Measurements from ENCODE around the gene PAQR5. TPM values are rescaled to one million over a fixed set of nuclear protein-coding genes. Genes with fewer than 3 reads are reported as not detected.

PAQR5 gene
- total RNA-seq, 3 donors from 2014 or later = 0.96 to 2.6 (median 2.0) TPM

DNA sequence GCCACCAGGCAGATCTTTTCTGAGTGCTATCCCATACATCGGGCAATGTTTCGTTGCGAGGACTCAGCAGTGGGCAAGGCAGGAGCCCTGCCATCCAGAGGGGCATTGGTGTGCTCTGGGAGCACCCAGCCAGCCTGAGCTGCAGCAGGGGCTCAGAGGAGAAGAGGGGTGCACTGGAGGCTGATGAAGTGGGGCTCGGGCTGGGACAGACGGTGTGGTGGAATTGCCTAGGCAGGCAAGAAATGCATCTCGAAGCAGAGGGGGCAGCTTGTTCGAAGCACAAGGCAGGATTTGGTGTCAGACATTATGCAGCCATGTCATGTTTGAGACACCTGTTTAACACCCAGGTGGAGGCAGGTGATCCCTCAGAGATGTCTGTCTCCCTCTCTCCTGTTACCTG lies 19.3 kb downstream of the PAQR5 start:
- Histone ChIP-seq H3K27ac (no peak overlapping the region), H3K36me3 (no peaks in the 10 kb centered on the region)

DNA sequence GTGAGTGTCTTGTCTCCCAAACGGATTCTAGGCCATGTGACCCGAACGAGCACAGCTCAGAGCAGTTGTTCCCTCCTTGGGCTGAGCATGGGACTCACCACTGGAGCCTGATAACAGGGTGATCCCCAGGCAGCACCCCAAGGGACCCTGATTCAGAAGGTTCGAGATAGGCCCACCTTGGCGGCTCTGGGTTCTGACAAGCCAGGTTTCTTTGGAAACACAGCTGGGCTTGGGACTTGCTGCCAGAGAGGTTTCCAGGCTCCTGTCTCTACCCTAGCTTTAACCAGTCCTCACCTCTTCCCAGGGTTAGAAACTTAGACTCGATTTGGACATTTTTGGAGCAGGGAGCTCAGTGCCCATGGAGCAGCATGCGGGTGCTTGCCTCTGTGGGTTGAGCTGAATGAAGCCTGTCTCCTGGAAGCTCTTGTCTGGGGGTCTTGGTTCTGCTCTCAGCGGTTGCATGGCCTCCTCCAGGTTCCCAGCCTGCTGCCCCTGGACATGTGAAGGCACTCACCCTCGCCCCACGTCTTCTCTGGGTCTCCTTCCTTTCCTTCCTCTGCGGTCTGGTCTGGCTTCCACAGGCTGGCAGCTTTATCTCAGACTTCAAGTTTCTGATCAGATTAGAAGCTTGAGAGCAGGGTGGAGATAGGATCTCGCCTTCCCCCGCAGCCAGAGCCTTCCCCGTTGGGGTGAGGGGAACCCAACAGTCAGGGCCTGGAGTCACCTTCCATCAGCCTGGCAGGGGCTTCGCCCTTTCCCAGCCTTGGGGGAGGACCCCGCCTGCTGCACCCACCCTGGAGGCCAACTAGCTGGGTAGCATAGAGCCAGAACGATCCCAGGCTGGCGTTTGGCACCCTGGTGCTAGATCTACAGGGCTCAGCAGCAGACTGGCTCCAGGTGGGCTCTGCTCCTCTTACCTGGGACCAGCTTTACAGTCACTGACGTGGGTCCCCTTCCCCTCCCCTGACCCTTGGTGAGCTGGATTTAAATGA lies 21.0 kb downstream of the PAQR5 start:
- H3K27ac ChIP-seq = no peak overlapping the region
- TF ChIP-seq POLR2A (IDR thresholded peaks at IDR 0.05) (no peak), POLR2AphosphoS5 (IDR thresholded peaks at IDR 0.05) (no peak)
- TF ChIP-seq, protein P1, sequence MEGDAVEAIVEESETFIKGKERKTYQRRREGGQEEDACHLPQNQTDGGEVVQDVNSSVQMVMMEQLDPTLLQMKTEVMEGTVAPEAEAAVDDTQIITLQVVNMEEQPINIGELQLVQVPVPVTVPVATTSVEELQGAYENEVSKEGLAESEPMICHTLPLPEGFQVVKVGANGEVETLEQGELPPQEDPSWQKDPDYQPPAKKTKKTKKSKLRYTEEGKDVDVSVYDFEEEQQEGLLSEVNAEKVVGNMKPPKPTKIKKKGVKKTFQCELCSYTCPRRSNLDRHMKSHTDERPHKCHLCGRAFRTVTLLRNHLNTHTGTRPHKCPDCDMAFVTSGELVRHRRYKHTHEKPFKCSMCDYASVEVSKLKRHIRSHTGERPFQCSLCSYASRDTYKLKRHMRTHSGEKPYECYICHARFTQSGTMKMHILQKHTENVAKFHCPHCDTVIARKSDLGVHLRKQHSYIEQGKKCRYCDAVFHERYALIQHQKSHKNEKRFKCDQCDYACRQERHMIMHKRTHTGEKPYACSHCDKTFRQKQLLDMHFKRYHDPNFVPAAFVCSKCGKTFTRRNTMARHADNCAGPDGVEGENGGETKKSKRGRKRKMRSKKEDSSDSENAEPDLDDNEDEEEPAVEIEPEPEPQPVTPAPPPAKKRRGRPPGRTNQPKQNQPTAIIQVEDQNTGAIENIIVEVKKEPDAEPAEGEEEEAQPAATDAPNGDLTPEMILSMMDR (IDR thresholded peaks at IDR 0.05) = no peak
- H3K4me1 ChIP-seq = no peaks in the 10 kb centered on the region
- no peak for DNase-seq (ENCODE audit: low spot score in 2 of 2)
- no peak overlapping the region for H3K4me3 ChIP-seq
- no peaks in the 10 kb centered on the region for H3K27me3 ChIP-seq
- H3K9me3 ChIP-seq = no peaks in the 10 kb centered on the region
- no peaks in the 10 kb centered on the region for H3K36me3 ChIP-seq
- intact Hi-C loops (cut with DNase I; ENCODE audit: low total_unique reads) = loop anchor here (5.0 kb wide), 1 partner anchor 793 kb away; no protein-coding TSS in a partner anchor

More for the DNA sequence above, 19.3 kb downstream of the PAQR5 start:
- no peak for DNase-seq (ENCODE audit: low spot score in 2 of 2)
- intact Hi-C loops (cut with DNase I; ENCODE audit: low total_unique reads) = loop anchor here (5.0 kb wide), 1 partner anchor 794 kb away; no protein-coding TSS in a partner anchor
- H3K4me3 ChIP-seq = no peak overlapping the region
- no peaks in the 10 kb centered on the region for H3K4me1 ChIP-seq
- no peaks in the 10 kb centered on the region for H3K9me3 ChIP-seq
- no peak for TF ChIP-seq POLR2AphosphoS5 (IDR thresholded peaks at IDR 0.05)
- TF ChIP-seq, protein P1 (IDR thresholded peaks at IDR 0.05) = no peak
- no peak for TF ChIP-seq POLR2A (IDR thresholded peaks at IDR 0.05)
- H3K27me3 ChIP-seq = no peaks in the 10 kb centered on the region

DNA sequence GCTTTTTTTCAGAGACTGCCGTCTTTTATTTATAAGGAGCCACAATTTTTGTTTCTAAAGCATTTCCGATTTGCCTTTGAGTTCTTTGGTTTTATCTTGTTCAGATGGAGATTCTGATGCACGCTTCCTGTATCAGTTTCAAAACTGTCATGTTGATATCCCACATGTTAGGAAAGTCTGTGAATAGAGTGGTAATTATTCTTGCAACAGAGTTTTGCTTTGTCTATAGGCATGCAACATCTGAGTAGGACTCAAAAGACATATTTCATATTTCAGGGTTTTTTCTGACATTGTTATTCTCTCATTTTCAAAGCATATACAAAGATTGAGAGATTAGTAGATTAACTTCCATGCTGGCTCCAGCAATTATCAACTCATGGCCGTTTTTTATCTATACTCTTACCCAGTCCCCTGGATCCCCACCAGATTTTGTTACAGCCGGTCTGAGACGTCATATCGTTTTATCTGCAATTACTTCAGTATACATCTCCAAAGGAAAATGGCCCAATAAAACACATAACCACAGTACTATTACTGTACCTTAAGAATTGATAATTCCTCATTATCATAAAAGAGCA lies 22.4 kb downstream of the PAQR5 start:
- Histone ChIP-seq H3K4me3 (no peak overlapping the region), H3K4me1 (no peaks in the 10 kb centered on the region), H3K36me3 (no peaks in the 10 kb centered on the region), H3K27me3 (no peaks in the 10 kb centered on the region), H3K27ac (no peak overlapping the region), H3K9me3 (no peaks in the 10 kb centered on the region)
- intact Hi-C loops (cut with DNase I; ENCODE audit: low total_unique reads) = no loop called here
- TF ChIP-seq, protein P1 (IDR thresholded peaks at IDR 0.05) = no peak
- TF ChIP-seq POLR2AphosphoS5 (IDR thresholded peaks at IDR 0.05) (no peak), POLR2A (IDR thresholded peaks at IDR 0.05) (no peak)
- DNase-seq (ENCODE audit: low spot score in 2 of 2) = no peak

DNA sequence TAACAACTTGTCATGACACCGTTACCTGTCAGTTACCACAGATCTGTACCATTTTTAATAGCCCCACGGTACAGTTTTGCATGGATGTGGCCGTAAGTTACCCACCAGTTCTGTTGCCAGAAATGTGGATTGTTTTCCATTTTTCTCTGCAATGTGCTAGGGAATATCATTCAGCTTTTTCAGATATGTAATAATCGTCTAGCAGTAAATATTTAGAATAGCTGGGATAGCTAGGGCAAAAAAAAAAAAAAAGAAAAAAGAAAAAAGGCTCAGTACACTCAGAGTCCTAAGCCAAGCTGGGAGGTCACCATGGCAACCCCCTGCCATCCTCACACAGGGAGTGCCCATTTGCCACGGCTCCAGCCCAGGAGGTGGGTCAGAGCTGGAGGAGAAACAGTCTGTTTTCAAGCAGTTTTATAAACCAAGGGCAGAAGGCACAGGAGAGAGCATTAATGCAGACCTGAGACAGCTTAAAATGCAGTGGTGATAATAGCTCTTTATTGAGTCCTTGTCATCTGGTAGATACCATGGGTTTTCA lies 25.2 kb downstream of the PAQR5 start:
- TF ChIP-seq, protein P1 (IDR thresholded peaks at IDR 0.05) = no peak
- TF ChIP-seq POLR2AphosphoS5 (IDR thresholded peaks at IDR 0.05) (no peak), POLR2A (IDR thresholded peaks at IDR 0.05) (no peak)
- Histone ChIP-seq H3K27me3 (no peaks in the 10 kb centered on the region), H3K4me3 (no peak overlapping the region), H3K27ac (no peak overlapping the region), H3K36me3 (no peaks in the 10 kb centered on the region), H3K9me3 (no peaks in the 10 kb centered on the region), H3K4me1 (no peaks in the 10 kb centered on the region)
- DNase-seq (ENCODE audit: low spot score in 2 of 2) = no peak
- intact Hi-C loops (cut with DNase I; ENCODE audit: low total_unique reads) = no loop called here
